ENCODE data around the gene DENND1A. TPM values are rescaled to one million over a fixed set of nuclear protein-coding genes. Genes with fewer than 3 reads are reported as not detected.

Gene DENND1A
- total RNA-seq, 1 donor from 2014 or later: 37.3 TPM

DNA sequence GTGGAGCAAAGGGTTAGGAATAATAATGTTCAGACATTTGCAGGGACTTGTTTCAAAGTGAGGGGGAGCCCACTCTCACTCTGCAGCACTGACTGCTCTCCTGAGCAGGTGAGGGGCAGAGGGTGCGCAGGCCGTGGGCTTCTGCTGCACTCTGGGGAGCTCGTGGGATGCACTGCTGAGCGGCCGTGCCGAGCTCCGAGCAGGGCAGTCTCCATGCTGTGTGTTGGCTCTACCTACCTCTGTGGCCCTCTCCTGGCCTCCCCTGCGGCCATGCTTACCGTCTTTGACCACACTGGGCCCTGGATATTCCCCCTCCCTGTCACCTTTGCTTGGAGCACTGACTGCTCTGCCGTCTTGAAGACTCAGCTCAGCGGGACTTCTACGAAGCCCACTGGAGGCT, 540.2 kb downstream of the DENND1A start:
- DNase-seq: no peak

DNA sequence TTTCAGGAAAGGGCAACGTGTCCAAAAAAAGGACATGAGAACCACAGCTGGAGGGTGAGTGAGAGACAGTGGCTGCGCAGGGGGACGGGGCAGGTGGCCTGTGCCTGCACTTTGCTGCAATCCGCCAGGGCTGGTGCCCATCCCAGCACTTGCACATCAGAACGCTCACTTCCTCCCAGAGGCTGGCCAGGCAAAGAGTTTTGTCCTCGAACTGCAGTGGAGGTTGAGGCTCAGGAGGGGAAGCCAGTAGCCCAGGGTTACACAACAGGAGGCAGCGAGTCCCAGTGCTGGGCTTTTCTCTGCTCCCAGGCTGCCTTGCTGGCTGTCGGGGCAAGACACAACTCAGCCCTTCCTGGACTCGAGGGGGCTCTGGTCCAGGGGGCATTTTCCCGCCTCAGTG, 540.9 kb downstream of the DENND1A start:
- no peak for DNase-seq

DNA sequence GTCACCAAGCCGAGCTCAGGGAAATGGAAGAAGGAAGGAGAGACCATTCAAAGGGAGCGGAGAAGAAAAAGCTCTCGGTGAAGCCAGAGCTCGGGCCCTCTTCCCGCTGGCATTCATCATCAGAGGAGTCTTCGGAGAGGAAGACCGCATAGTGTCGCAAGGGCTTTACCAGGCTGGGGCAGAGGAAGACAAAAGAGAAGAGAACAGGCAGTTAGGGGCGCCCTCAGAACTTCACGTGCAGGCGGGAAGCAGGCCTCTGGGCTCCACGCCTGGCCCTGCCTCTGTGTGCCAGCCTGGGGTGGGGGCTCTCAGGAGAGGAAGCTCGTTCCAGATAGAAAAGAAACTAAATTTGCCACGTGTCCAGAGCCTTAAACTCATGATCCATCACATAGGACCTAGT, 542.2 kb downstream of the DENND1A start:
- DNase-seq: no peak

GRCh38 chr9:123383512-123384170, 546.3 kb downstream of the DENND1A start:
- no peak for DNase-seq

GRCh38 chr9:123382653-123383511, 547.0 kb downstream of the DENND1A start:
- no peak for DNase-seq

DNA sequence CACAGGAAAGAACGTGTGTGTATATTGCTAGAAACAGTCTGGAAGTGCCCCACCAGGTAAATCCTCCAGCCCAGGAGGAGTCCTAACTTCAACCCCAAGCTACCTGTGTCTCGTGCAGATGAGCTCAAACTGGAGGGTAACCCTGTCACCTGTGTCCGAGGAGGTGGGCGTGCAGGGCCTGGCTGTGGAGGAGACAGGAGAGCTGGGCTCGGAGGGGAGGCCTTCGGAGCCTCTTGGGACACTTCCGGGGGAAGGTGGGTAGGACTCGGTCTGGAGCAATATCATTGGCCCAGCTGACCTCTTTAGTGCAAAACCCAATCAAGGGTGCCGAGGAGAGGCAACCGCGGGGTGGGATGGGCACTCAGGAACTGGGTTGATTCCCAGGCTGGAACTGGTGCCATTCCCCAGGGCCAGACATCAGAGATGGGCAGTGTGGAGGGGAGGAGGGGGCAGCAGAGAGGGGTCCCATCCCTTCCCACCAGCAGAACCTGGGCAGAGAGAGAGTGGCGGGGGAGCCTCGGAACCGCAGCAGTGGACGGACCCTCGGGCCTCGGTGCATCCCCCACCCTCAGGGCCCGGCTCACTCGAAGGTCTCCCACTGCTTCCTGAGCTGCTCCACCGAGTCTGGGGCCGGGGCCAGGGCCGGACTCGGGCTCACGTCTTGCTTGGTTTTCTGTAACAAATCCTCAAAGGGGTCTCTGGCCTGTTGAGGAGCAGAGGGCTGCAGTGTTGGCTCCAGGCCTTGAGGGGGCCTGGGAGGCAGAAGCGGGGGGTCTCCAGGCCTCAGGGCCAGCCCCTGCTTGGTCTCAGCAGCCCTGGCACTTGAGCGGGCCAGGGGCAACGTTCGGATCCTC, 548.8 kb downstream of the DENND1A start:
- DNase-seq: no peak

DNA sequence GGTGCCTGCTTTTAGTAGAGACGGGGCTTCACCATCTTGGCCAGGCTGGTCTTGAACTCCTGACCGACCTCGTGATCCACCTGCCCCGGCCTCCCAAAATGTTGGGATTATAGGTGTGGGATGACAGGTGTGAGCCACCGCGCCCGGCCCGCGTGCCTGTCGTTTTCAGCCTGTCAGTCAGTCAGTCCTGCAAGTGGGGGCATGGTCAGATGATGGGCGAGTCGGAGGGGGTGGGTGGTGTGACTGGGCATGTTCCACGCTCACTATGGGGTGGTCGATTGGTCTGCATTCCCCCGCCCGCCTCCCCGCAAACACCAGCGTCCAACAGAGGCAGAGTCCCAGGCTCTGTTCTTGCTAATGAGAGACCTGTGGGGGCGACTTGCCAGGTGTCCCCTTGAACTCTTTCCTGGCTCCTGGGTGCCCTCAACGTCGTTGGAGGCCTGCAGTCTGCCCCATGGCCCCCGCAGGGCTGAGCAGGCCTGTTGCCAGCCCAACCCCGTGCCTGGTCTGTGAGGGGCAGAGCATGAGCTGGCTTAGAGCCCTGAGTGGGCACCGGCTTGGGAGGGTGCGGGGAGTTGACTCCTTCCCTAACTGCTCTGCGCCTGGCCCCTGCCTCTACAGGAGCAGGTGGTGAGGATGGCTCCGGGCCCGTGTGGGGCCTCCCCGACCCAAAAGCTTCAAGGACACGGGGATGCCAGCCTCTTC, 550.8 kb downstream of the DENND1A start:
- no peak for DNase-seq

GRCh38 chr9:123378025-123378424, 551.9 kb downstream of the DENND1A start:
- DNase-seq: no peak

DNA sequence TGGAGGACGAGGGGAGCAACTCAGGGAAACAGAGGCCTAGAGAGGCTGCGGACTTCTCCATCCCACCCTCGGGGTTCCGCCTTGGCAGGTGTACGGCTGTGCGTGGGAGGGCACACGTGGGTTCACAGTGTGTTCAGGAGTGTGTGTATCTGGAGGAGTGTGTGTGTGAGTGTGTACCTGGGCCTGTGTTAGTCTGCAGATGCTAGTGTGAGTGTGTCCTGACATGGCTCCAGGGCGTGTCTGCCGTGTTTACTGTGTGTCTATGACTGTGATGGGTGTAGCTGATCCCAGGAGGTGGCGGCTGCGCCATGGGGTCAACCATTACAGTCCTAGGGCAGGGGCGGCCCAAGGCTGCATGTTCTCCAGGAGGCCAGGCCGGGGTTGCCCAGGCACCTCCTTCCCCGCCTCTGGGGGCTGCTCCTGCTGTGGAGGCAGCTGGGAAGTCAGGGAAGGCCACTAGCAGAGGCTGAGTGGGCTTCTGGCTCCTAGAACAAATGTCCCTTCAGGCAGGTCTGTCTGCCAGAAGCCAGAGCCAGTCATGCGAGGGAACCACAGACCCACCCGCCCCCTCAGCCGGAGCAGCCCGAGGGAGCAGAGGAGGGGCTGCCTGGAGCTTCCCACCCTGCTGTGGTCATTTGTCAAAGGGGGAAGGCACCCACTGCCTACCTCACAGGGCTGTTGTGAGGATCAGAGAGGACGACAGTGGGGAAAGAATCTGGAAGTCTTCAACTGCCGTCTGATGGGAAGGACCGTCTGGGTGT, 552.5 kb downstream of the DENND1A start:
- no peak for DNase-seq

- no peak for DNase-seq
Measured at GRCh38 chr9:123376218-123377071, 553.5 kb downstream of the DENND1A start.

DNA sequence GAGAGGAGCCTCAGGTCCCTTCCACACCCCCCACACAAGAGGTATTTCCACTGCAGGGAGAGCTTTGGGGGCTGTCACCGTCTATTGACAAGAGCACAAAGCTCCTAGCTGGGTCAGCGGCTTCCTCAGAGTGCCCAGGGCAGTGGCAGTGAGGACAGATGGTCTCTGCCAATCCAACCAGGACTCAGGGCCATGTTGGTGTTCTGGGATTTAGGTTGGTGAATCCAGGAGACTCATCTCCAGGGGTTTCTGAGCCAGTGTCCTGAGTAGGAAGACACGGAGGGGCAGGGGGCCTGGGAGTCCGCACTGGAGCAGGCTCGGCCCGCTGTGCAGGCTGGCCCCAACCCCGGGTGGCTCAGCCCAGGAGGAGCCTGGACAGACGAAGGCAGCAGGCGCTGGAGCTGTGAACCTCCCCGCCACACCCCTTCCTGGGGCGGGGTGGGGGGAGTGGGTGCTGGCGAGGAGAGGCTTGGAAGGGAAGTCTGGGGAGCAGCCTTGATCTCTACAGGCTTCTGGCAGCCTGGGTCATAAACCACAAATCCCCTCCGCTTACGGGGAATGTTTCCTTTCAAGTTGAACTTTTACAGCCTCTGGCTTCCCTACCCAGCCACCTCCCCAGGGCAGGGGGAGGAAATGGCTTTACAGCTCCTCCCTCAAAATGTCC, 554.3 kb downstream of the DENND1A start:
- DNase-seq: no peak

GRCh38 chr9:123373946-123374345, 556.0 kb downstream of the DENND1A start:
- no peak for DNase-seq

DNA sequence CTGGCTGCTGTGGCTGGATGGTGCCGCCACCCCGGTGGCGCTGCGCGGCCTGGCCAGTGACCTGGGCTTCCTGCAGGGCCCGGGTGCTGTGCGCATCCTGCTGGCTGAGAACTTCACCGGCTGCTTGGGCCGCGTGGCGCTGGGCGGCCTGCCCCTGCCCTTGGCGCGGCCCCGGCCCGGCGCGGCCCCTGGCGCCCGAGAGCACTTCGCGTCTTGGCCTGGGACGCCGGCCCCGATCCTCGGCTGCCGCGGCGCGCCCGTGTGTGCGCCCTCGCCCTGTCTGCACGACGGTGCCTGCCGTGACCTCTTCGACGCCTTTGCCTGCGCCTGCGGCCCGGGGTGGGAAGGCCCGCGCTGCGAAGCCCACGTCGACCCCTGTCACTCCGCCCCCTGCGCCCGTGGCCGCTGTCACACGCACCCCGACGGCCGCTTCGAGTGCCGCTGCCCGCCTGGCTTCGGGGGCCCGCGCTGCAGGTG, 556.4 kb downstream of the DENND1A start:
- DNase-seq: no peak

GRCh38 chr9:123372766-123373446, 557.0 kb downstream of the DENND1A start:
- DNase-seq: no peak

GRCh38 chr9:123371805-123372590, 557.9 kb downstream of the DENND1A start:
- DNase-seq: no peak

GRCh38 chr9:123371228-123371584, 558.7 kb downstream of the DENND1A start:
- DNase-seq: no peak

DNA sequence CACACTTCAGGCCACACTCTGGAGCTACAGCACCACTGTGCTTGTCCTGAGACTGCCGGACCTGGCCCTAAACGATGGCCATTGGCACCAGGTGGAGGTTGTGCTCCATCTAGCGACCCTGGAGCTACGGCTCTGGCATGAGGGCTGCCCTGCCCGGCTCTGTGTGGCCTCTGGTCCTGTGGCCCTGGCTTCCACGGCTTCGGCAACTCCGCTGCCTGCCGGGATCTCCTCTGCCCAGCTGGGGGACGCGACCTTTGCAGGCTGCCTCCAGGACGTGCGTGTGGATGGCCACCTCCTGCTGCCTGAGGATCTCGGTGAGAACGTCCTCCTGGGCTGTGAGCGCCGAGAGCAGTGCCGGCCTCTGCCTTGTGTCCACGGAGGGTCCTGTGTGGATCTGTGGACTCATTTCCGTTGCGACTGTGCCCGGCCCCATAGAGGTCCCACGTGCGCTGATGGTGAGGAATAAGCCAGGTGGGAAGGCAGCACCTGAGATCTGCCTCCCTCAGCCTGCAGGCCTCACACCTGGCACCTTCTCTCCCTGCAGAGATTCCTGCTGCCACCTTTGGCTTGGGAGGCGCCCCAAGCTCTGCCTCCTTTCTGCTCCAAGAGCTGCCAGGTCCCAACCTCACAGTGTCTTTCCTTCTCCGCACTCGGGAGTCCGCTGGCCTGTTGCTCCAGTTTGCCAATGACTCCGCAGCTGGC, 559.2 kb downstream of the DENND1A start:
- DNase-seq: no peak

DNA sequence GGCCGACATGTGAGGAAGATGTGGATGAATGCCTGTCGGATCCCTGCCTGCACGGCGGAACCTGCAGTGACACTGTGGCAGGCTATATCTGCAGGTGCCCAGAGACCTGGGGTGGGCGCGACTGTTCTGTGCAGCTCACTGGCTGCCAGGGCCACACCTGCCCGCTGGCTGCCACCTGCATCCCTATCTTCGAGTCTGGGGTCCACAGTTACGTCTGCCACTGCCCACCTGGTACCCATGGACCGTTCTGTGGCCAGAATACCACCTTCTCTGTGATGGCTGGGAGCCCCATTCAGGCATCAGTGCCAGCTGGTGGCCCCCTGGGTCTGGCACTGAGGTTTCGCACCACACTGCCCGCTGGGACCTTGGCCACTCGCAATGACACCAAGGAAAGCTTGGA, 559.8 kb downstream of the DENND1A start:
- DNase-seq: no peak
